GM06990 (cell line): ENCODE data around the gene MFAP3.

ENCODE experiments used
- DNase-seq: peaks from one replicate; pipeline ENCODE4 v3.0.0-alpha.2; 2011; ENCODE audit not compliant: insufficient read length; ENCODE audit errors: extremely low read depth
- H3K27me3 ChIP-seq: replicated peaks from 2 replicates; pipeline ENCODE4 v1.6.0; 2011; ENCODE audit warnings: low read length; ENCODE audit not compliant: control insufficient read depth, insufficient read depth
- H3K36me3 ChIP-seq: 2 replicates; pipeline ENCODE4 v1.5.1; 2011; ENCODE audit warnings: low read length; ENCODE audit not compliant: control insufficient read depth, insufficient read depth
- H3K4me3 ChIP-seq: replicated peaks from 2 replicates; pipeline ENCODE4 v1.5.1; 2011; ENCODE audit warnings: low read depth, mild to moderate bottlenecking, control low read depth, low read length
- CTCF ChIP-seq: IDR thresholded peaks from 2 replicates; pipeline ENCODE4 v1.5.1; 2011; ENCODE audit warnings: low read length, control low read depth, mild to moderate bottlenecking, inconsistent platforms; ENCODE audit not compliant: insufficient read depth, poor library complexity, severe bottlenecking

Gene MFAP3

GRCh38 chr5:154092356-154093141, 53.8 kb downstream of the MFAP3 start:
- H3K4me3 ChIP-seq: no peak overlapping the region
- H3K36me3 ChIP-seq: no peaks in the 10 kb centered on the region
- H3K27me3 ChIP-seq: no peaks in the 10 kb centered on the region
- no peak for TF ChIP-seq CTCF
- no peak for DNase-seq

- no peaks in the 10 kb centered on the region for H3K36me3 ChIP-seq
- no peak for TF ChIP-seq CTCF
- no peak for DNase-seq
- no peaks in the 10 kb centered on the region for H3K27me3 ChIP-seq
- H3K4me3 ChIP-seq: no peak overlapping the region
Observed at GRCh38 chr5:154093142-154093532, 54.4 kb downstream of the MFAP3 start.

- no peak for TF ChIP-seq CTCF
- Histone ChIP-seq H3K27me3 (no peaks in the 10 kb centered on the region), H3K36me3 (no peaks in the 10 kb centered on the region), H3K4me3 (no peak overlapping the region)
- no peak for DNase-seq
Observed at GRCh38 chr5:154095904-154096303, 57.1 kb downstream of the MFAP3 start.

- Histone ChIP-seq H3K4me3 (no peak overlapping the region), H3K27me3 (no peaks in the 10 kb centered on the region), H3K36me3 (no peaks in the 10 kb centered on the region)
- TF ChIP-seq CTCF: no peak
- DNase-seq: no peak
Observed at GRCh38 chr5:154097031-154097430, 58.3 kb downstream of the MFAP3 start.

GRCh38 chr5:154098465-154098864, 59.7 kb downstream of the MFAP3 start:
- DNase-seq: no peak
- Histone ChIP-seq H3K27me3 (peaks cover 3% of the 10 kb centered on the region), H3K36me3 (no peaks in the 10 kb centered on the region), H3K4me3 (no peak overlapping the region)
- no peak for TF ChIP-seq CTCF
